ENCODE data around the gene PPP1R1B. TPM values are rescaled to one million over a fixed set of nuclear protein-coding genes. Genes with fewer than 3 reads are reported as not detected.

The PPP1R1B gene
- polyA plus RNA-seq, 1 donor: 20.4 TPM

DNA sequence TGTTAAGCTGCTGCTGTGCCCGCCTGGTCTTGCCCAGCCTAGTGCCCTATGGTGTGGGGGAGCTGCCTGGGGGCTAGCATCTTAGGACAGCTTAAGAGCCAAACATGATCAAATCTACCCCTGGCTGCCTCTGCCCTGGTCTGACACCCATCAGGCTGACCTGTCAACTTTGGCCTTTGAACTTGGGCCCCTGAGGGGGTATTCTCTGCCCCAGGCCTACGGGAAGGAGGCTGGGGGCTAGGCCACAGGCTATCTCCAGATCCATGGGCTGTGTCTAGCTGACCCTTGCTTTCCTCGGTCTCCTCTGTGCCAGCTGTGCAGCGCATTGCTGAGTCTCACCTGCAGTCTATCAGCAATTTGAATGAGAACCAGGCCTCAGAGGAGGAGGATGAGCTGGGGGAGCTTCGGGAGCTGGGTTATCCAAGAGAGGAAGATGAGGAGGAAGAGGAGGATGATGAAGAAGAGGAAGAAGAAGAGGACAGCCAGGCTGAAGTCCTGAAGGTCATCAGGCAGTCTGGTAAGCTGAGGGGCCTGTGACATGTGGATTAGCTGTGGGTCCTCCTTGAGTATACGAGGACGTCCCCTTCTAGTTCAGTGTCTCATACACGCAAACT, 6.9 kb downstream of the PPP1R1B start:
- Histone ChIP-seq H3K4me3 (ENCODE audit: low read length) (no peak overlapping the region), H3K36me3 (ENCODE audit: control insufficient read depth, insufficient read depth, low read length) (no peaks in the 10 kb centered on the region), H3K27me3 (ENCODE audit: control insufficient read depth, insufficient read depth, low read length) (no peaks in the 10 kb centered on the region), H3K27ac (ENCODE audit: low read length) (peak overlapping the region; percentile 75), H3K9me3 (ENCODE audit: control insufficient read depth, low read depth, low read length) (no peaks in the 10 kb centered on the region), H3K4me1 (ENCODE audit: control insufficient read depth, insufficient read depth, low read length) (peaks cover 61% of the 10 kb centered on the region)
- DNase-seq: no peak
- WGBS (ENCODE audit: insufficient coverage, low lambda C conversion rate): no CpG with 5 or more reads among the region's 8 CpGs

- H3K4me3 ChIP-seq (ENCODE audit: low read length): no peak overlapping the region
- peak in 1 of 2 donors; percentile 45 for DNase-seq
- no CpG with 5 or more reads among the region's 2 CpGs for WGBS (ENCODE audit: insufficient coverage, low lambda C conversion rate)
- H3K27ac ChIP-seq (ENCODE audit: low read length): no peak overlapping the region
- peaks cover 54% of the 10 kb centered on the region for H3K4me1 ChIP-seq (ENCODE audit: control insufficient read depth, insufficient read depth, low read length)
- no peaks in the 10 kb centered on the region for H3K36me3 ChIP-seq (ENCODE audit: control insufficient read depth, insufficient read depth, low read length)
- no peaks in the 10 kb centered on the region for H3K9me3 ChIP-seq (ENCODE audit: control insufficient read depth, low read depth, low read length)
- no peaks in the 10 kb centered on the region for H3K27me3 ChIP-seq (ENCODE audit: control insufficient read depth, insufficient read depth, low read length)
Measured at GRCh38 chr17:39634384-39634871, 7.7 kb downstream of the PPP1R1B start.

DNA sequence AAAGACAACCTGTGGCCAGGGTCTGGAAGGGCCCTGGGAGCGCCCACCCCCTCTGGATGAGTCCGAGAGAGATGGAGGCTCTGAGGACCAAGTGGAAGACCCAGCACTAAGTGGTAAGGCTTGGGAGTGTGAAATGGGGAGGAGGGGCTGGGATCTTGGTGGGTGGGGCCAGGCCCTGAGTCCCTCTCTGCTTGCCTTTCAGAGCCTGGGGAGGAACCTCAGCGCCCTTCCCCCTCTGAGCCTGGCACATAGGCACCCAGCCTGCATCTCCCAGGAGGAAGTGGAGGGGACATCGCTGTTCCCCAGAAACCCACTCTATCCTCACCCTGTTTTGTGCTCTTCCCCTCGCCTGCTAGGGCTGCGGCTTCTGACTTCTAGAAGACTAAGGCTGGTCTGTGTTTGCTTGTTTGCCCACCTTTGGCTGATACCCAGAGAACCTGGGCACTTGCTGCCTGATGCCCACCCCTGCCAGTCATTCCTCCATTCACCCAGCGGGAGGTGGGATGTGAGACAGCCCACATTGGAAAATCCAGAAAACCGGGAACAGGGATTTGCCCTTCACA, 8.9 kb downstream of the PPP1R1B start:
- WGBS (ENCODE audit: insufficient coverage, low lambda C conversion rate): no CpG with 5 or more reads among the region's 8 CpGs
- H3K9me3 ChIP-seq (ENCODE audit: control insufficient read depth, low read depth, low read length): no peaks in the 10 kb centered on the region
- H3K27me3 ChIP-seq (ENCODE audit: control insufficient read depth, insufficient read depth, low read length): no peaks in the 10 kb centered on the region
- no peak for DNase-seq
- no peaks in the 10 kb centered on the region for H3K36me3 ChIP-seq (ENCODE audit: control insufficient read depth, insufficient read depth, low read length)
- no peak overlapping the region for H3K27ac ChIP-seq (ENCODE audit: low read length)
- peaks cover 64% of the 10 kb centered on the region for H3K4me1 ChIP-seq (ENCODE audit: control insufficient read depth, insufficient read depth, low read length)
- no peak overlapping the region for H3K4me3 ChIP-seq (ENCODE audit: low read length)

GRCh38 chr17:39636587-39636926, 9.8 kb downstream of the PPP1R1B start:
- Histone ChIP-seq H3K9me3 (ENCODE audit: control insufficient read depth, low read depth, low read length) (no peaks in the 10 kb centered on the region), H3K36me3 (ENCODE audit: control insufficient read depth, insufficient read depth, low read length) (no peaks in the 10 kb centered on the region), H3K4me1 (ENCODE audit: control insufficient read depth, insufficient read depth, low read length) (peaks cover 63% of the 10 kb centered on the region), H3K27me3 (ENCODE audit: control insufficient read depth, insufficient read depth, low read length) (no peaks in the 10 kb centered on the region), H3K4me3 (ENCODE audit: low read length) (peak overlapping the region; percentile 86), H3K27ac (ENCODE audit: low read length) (peak overlapping the region; percentile 78)
- DNase-seq: peak in 1 of 2 donors; percentile 26
- WGBS (ENCODE audit: insufficient coverage, low lambda C conversion rate): no CpG with 5 or more reads among the region's 6 CpGs

GRCh38 chr17:39636927-39637736, 10.4 kb downstream of the PPP1R1B start, which contains the start of gene STARD3:
Gene STARD3, plus strand, starts transcription at chr17:39637144. Its CDS starts 16,388 bp downstream, at chr17:39653532.
- Histone ChIP-seq H3K27me3 (ENCODE audit: control insufficient read depth, insufficient read depth, low read length) (no peaks in the 10 kb centered on the region), H3K27ac (ENCODE audit: low read length) (peak within 1 kb of the TSS; percentile 78), H3K4me3 (ENCODE audit: low read length) (peak within 1 kb of the TSS; percentile 86), H3K36me3 (ENCODE audit: control insufficient read depth, insufficient read depth, low read length) (no peaks in the 10 kb centered on the region), H3K4me1 (ENCODE audit: control insufficient read depth, insufficient read depth, low read length) (peaks cover 60% of the 10 kb centered on the region), H3K9me3 (ENCODE audit: control insufficient read depth, low read depth, low read length) (no peaks in the 10 kb centered on the region)
- DNase-seq: peak; percentile 91 to 97
- WGBS (ENCODE audit: insufficient coverage, low lambda C conversion rate): no CpG with 5 or more reads among the region's 69 CpGs

DNA sequence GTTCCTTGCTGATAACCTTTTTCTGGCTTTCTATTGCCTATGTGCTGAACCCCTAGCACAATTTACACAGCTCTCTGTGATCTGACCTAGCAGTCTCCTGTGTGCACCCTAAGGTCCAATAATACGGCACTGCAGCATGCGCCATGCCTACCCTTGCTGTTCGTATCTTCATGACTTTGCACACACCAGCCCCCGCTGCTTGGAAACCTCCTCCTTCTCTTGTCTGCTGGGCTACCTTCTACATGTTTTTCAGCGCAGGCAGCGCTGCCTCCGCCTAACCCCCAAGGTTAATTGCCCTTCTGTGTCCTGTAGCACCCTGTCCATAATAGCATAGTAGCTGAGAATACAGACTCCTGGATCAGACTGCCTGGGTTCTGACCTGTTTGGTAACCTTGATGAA, 11.6 kb downstream of the PPP1R1B start:
- H3K27me3 ChIP-seq (ENCODE audit: control insufficient read depth, insufficient read depth, low read length): no peaks in the 10 kb centered on the region
- peaks cover 50% of the 10 kb centered on the region for H3K4me1 ChIP-seq (ENCODE audit: control insufficient read depth, insufficient read depth, low read length)
- peak overlapping the region; percentile 86 for H3K4me3 ChIP-seq (ENCODE audit: low read length)
- no CpG with 5 or more reads among the region's 7 CpGs for WGBS (ENCODE audit: insufficient coverage, low lambda C conversion rate)
- no peak overlapping the region for H3K27ac ChIP-seq (ENCODE audit: low read length)
- no peaks in the 10 kb centered on the region for H3K9me3 ChIP-seq (ENCODE audit: control insufficient read depth, low read depth, low read length)
- DNase-seq: no peak
- H3K36me3 ChIP-seq (ENCODE audit: control insufficient read depth, insufficient read depth, low read length): no peaks in the 10 kb centered on the region

DNA sequence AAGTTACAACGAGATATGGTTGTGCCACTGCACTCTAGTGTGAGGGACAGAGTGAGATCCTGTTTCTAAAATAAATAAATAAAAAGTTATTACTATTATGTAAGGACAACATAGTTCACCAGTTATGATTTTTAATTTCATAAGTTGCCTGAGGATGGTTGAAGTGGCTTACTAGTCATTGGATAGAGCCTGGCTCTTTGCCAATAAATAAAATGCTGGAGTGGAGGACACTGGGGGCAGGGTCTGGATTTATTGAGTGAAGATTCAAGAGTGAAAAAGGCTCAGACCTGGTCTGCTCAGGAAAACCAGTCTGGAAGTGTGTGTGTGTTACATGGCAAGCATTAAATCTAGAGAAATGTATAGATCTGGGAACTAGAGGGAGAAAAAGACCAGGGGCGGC, 12.3 kb downstream of the PPP1R1B start:
- H3K4me1 ChIP-seq (ENCODE audit: control insufficient read depth, insufficient read depth, low read length): peaks cover 43% of the 10 kb centered on the region
- H3K27ac ChIP-seq (ENCODE audit: low read length): no peak overlapping the region
- no peaks in the 10 kb centered on the region for H3K9me3 ChIP-seq (ENCODE audit: control insufficient read depth, low read depth, low read length)
- H3K36me3 ChIP-seq (ENCODE audit: control insufficient read depth, insufficient read depth, low read length): no peaks in the 10 kb centered on the region
- no peak overlapping the region for H3K4me3 ChIP-seq (ENCODE audit: low read length)
- no peaks in the 10 kb centered on the region for H3K27me3 ChIP-seq (ENCODE audit: control insufficient read depth, insufficient read depth, low read length)
- no peak for DNase-seq
- no CpG with 5 or more reads among the region's 2 CpGs for WGBS (ENCODE audit: insufficient coverage, low lambda C conversion rate)

- no peak for DNase-seq
- Histone ChIP-seq H3K27ac (ENCODE audit: low read length) (no peak overlapping the region), H3K27me3 (ENCODE audit: control insufficient read depth, insufficient read depth, low read length) (no peaks in the 10 kb centered on the region), H3K4me3 (ENCODE audit: low read length) (no peak overlapping the region), H3K36me3 (ENCODE audit: control insufficient read depth, insufficient read depth, low read length) (no peaks in the 10 kb centered on the region), H3K4me1 (ENCODE audit: control insufficient read depth, insufficient read depth, low read length) (peaks cover 36% of the 10 kb centered on the region), H3K9me3 (ENCODE audit: control insufficient read depth, low read depth, low read length) (no peaks in the 10 kb centered on the region)
- WGBS (ENCODE audit: insufficient coverage, low lambda C conversion rate): no CpG with 5 or more reads among the region's 11 CpGs
Measured at GRCh38 chr17:39639566-39640458, 13.1 kb downstream of the PPP1R1B start.

- no peak for DNase-seq
- Histone ChIP-seq H3K4me1 (ENCODE audit: control insufficient read depth, insufficient read depth, low read length) (peaks cover 36% of the 10 kb centered on the region), H3K36me3 (ENCODE audit: control insufficient read depth, insufficient read depth, low read length) (no peaks in the 10 kb centered on the region), H3K9me3 (ENCODE audit: control insufficient read depth, low read depth, low read length) (no peaks in the 10 kb centered on the region), H3K27me3 (ENCODE audit: control insufficient read depth, insufficient read depth, low read length) (no peaks in the 10 kb centered on the region), H3K4me3 (ENCODE audit: low read length) (no peak overlapping the region), H3K27ac (ENCODE audit: low read length) (no peak overlapping the region)
- WGBS (ENCODE audit: insufficient coverage, low lambda C conversion rate): no CpG with 5 or more reads among the region's 4 CpGs
Measured at GRCh38 chr17:39640591-39641031, 13.9 kb downstream of the PPP1R1B start.

GRCh38 chr17:39641097-39641496, 14.3 kb downstream of the PPP1R1B start:
- peaks cover 35% of the 10 kb centered on the region for H3K4me1 ChIP-seq (ENCODE audit: control insufficient read depth, insufficient read depth, low read length)
- H3K27ac ChIP-seq (ENCODE audit: low read length): no peak overlapping the region
- WGBS (ENCODE audit: insufficient coverage, low lambda C conversion rate): no CpG with 5 or more reads among the region's 4 CpGs
- H3K36me3 ChIP-seq (ENCODE audit: control insufficient read depth, insufficient read depth, low read length): no peaks in the 10 kb centered on the region
- no peak for DNase-seq
- H3K9me3 ChIP-seq (ENCODE audit: control insufficient read depth, low read depth, low read length): no peaks in the 10 kb centered on the region
- no peaks in the 10 kb centered on the region for H3K27me3 ChIP-seq (ENCODE audit: control insufficient read depth, insufficient read depth, low read length)
- H3K4me3 ChIP-seq (ENCODE audit: low read length): no peak overlapping the region
